Right lung (tissue), 5 donors: ENCODE data around the gene PROK2. TPM values are rescaled to one million over a fixed set of nuclear protein-coding genes. Genes with fewer than 3 reads are reported as not detected.

Experiments used
- DNase-seq, 2 donors: peaks; one replicate each; pipeline ENCODE4 v3.0.0-alpha.2; 2013
- polyA plus RNA-seq, 5 donors: library from polyadenylated mRNA; unstranded; fragments of 120-200 nt; gene quantifications; one replicate each; pipeline versions ENCODE4 v1.2.1 to v1.2.3, GENCODE V29; 2013; ENCODE audit warnings: inconsistent platforms in 1 of 5, low replicate concordance in 1 of 5; ENCODE audit not compliant: insufficient read length in 5 of 5, insufficient read depth in 1 of 5

PROK2 gene
- polyA plus RNA-seq, 5 donors: 0.10 to 0.14 (median 0.12) TPM; not detected in 2

GRCh38 chr3:71744738-71745137 is 40.2 kb downstream of the PROK2 start:
- no peak for DNase-seq

GRCh38 chr3:71742621-71743020 is 42.3 kb downstream of the PROK2 start:
- no peak for DNase-seq

DNA sequence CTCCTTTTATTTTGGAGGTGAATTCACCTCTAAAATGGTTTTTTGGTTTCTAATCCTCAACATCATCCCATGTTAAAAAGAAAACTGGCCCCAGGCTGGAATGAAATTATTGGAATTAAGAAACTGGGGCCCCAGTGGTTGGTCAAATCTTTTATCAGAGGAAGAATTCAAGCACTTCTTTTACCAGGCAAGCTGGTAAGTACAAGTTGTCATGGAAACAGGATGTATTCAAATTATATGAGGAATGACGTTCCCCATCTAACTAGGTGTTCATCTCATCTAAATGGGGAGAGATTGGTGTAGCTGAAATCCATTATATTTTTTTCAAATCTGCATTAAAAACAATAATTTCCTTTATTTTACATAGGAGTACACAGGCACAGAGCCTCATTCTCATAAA is 50.1 kb downstream of the PROK2 start:
- DNase-seq: no peak

DNA sequence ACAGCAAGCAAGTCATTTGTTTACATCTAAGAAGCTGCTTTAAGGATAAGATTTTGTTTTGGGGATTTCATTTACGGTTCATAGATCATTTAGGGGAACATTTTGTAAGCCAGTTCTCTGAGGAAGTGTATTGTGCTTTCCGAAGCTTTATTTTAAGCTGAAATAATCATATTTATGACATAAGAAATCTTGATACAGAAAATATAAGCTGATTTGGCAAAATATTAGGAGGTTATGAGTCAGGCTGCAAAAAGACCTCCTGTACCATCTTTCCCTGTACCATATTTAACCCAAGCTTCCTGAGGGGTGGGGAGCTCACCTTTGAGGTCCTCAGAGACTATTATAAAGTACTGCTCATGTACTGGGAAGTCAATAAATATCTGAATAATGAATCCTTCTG is 51.6 kb downstream of the PROK2 start:
- no peak for DNase-seq

DNA sequence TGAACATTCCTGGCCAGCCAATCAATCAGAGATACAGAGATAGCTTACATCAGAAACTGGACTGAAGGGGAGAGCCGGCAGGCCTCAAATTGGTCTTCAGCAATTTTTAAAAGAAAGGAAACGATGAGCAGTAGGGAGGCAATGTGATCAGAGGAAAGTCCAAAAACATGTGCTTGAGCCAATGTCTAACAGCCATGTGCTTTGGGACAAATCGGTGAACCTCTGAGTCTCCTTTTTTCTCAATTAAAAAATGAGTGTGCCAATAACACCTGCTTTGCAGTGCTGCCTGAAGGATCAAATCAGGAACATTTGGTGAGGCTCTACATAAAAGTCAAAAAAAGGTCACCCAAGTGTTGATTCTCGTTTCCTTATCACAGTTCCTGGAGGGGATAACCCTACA is 52.3 kb downstream of the PROK2 start:
- no peak for DNase-seq

DNA sequence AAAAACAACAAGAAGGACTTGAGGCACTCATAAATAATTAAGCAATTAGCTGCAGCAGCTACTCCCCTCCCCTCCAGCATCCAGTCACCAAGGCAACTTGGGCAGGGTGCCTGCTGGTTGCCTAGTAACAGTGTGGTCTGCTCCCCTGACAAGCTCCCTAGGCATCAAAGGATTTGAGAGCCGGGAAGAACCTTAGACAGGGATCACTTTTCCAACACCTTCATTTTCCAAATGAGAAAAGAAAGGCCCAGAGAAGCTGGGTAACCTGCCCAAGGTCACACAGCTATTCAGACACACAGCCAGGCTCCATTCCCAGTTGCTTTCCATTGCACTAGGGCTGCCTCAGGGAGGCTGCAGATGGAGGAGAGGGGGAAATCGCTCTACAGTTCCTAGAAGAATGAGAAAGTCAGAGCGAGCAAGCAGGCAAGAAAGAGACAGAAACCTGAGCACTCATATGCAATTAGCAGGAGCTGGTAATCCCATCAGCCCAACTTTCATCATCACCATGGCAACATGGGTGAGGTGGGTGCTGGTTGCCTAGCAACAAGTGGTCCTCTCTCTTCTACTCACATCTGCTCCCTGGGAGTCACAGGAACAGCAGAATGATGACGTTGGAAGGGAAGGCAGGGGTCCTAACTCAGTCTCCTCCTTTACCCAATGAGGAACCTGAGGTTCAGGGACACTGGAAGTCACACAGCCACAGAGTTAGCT is 56.2 kb downstream of the PROK2 start:
- no peak for DNase-seq

DNA sequence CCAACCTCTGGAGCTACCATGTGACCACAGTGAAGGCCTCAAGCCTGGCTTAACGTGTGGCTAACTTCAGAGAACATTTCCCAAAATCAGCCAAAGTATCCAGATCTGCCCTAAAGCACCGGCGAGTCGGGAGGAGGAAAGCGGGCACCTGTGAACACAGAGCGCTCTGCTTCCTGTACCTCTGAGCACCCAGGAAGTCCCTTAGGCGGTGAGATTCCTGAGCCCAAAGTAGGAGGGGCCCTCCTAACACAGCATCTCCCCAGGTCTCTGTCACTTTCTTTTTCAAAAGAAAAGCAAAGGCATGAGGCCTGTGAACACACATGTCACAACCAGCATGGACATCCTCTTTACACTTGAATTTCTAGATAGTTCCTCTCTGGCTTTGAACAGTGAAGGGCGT is 58.8 kb downstream of the PROK2 start:
- DNase-seq: no peak

GRCh38 chr3:71725271-71725991 is 59.5 kb downstream of the PROK2 start, which contains the start of gene EIF4E3:
Gene EIF4E3 (minus strand): TSS chr3:71725402. CDS start chr3:71725367, 35 bp downstream.
- DNase-seq: no peak

GRCh38 chr3:71724584-71725270 is 60.2 kb downstream of the PROK2 start:
- no peak for DNase-seq

DNA sequence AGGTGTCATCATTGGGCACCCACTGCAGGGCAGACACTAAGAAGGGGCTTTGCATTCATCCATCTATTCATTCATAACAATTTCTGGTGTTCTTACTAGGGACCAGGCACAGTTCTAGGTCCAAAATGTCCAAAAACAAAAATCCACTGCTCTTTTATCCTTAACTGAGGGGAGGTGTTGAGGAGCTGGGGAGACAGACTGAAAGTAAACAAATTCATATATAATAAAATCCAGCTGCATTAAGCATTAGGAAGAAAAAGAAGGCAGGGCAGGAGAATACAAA is 60.8 kb downstream of the PROK2 start:
- DNase-seq: no peak

DNA sequence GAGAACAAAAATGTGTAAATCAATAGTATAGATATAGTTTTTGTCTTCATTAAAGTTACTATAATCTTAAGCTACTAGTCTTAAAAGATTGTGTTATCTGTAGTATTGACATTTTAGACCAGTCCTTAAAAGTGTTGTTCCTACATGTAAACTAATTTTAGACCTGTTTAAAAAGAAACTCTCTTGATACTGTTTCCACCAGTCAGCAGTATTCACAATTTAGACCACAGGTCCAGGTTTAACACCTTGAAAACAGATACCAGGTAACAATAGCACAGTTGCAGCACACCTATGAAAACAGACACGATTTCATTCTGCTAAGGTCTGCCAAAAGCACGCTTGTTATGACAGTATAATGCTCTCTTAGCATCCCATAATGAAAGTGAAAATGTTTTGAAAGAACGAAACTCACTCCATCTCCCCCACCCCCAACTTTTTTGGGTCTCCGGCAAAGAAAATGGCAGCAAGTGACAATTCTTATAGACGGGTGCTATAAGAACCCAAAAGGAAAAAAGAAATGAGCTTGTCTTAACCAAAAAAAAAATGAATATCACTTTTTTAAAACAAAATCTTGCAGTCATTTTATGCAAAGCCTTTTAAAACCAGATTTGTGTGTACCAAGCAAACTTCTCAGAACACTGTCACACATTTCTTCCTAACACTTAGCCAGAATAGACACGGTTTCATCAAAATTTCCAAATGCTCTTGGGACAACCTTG is 61.3 kb downstream of the PROK2 start:
- DNase-seq: no peak

DNA sequence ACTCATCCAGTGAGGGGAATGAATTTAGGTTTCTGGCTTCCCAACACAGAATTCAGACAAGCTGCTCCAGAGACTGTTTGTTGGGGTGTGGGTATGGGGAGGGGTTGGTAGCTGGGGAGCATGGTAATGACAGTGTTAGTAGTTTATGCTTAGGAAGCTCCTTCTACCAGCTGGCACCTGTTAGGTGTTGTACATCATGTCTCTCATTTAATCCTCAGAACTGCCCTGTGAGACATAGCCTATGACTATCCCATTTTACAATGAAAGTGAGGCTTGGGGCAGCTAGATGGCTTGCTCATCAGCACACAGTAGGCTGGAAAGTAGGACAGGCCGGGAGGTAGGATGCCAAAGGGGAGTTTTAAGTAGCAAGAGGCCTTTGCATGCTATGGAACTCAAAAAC is 62.3 kb downstream of the PROK2 start:
- DNase-seq: no peak

Other genes starting within 250 kb of the PROK2 start
- 100 to 1,000 TPM in 3 of 5 donors, 10 to 100 TPM in 2; 88.9 to 130 (median 123) TPM for gene FOXP1, start 201.4 kb downstream of the PROK2 start, polyA plus RNA-seq
- 10 to 100 TPM in 4 of 5 donors, 1 to 10 TPM in 1; 8.5 to 15.7 (median 13.3) TPM for gene EIF4E3, start 59.7 kb downstream of the PROK2 start, polyA plus RNA-seq
- gene GPR27, start 31.3 kb downstream of the PROK2 start, polyA plus RNA-seq: 1 to 10 TPM; 2.2 to 3.6 (median 2.8) TPM